Mesothelial cell of epicardium (in vitro differentiated cells): ENCODE data around the gene FAM83F. TPM values are rescaled to one million over a fixed set of nuclear protein-coding genes. Genes with fewer than 3 reads are reported as not detected.

Experiments used
- DNase-seq, 2 experiments: peaks; one replicate each; pipeline ENCODE4 v3.0.0; 2021; ENCODE audit warnings: low spot score in 2 of 2; ENCODE audit not compliant: unreplicated experiment in 2 of 2
- H3K27ac Mint-ChIP-seq: 2 replicates; pipeline ENCODE4 v1.8.0; 2021; ENCODE audit warnings: mixed read lengths
- H3K27me3 Mint-ChIP-seq: 2 replicates; pipeline ENCODE4 v1.8.0; 2021; ENCODE audit warnings: low read depth, mixed read lengths
- H3K36me3 Mint-ChIP-seq: 2 replicates; pipeline ENCODE4 v1.8.0; 2021; ENCODE audit warnings: mixed read lengths
- H3K4me1 Mint-ChIP-seq: 2 replicates; pipeline ENCODE4 v1.8.0; 2021; ENCODE audit warnings: mixed read lengths
- H3K4me3 Mint-ChIP-seq: 2 replicates; pipeline ENCODE4 v1.8.0; 2021; ENCODE audit warnings: mild to moderate bottlenecking, moderate library complexity, mixed read lengths
- H3K9me3 Mint-ChIP-seq: 2 replicates; pipeline ENCODE4 v1.8.0; 2021; ENCODE audit warnings: mixed read lengths
- total RNA-seq: library from RNA; stranded (reverse); gene quantifications from 3 replicates; pipeline ENCODE4 v1.2.1, GENCODE V29; 2021
- TF ChIP-seq, protein P1 (sequence below): fragments of 200-600 bp; sonication (generic); IDR thresholded peaks from one replicate; pipeline ENCODE4 v1.5.0; 2021; ENCODE audit warnings: antibody characterized with exemption; ENCODE audit not compliant: unreplicated experiment

FAM83F gene
- total RNA-seq, 1 donor from 2014 or later = 8.0 TPM

DNA sequence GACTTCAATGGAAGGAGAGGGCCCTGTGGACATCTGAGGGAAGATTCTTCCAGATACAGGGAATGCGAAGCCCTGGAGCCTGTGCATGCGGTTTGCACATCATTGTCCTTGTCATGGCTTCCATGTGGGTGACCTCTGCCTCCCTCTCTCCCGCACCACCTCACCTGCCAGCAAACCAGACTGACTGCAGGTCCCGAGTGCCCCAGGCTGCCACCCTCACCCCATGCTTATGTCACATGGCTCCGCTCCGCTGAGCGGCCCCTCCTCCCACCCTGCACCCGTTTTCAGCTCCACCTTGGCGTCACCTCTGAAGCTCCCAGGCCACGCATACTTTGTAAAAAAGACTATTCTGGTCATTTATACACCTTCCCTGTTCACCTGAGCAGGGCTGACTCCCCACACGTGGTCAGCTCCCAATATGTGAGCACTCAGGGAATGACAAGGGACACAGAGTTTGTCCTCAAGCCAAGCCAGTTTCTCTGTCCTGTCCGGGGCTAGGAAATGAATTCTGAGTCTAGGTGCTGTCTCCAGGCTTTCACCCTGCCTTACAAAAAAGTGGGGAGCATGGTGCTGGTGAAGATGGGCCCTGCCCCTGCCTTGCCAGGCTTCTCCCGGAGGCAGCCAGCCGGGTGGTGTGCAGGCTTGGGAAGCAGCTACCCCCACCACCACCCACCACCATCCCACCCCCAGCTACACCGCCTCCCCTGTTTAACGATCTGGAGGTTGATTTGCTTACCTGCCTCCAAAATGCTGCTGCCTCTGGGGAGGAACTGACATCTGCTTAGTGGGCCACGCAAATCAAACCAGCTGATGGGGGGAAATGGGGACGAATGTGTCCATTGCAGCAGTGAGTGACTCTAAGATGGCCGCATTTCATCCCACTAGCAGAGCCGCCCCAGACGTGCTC lies 32.7 kb downstream of the FAM83F start:
- no peak for DNase-seq
- Mint-ChIP-seq H3K27me3 (no peaks in the 10 kb centered on the region), H3K36me3 (no peaks in the 10 kb centered on the region), H3K9me3 (no peaks in the 10 kb centered on the region), H3K27ac (no peak overlapping the region), H3K4me1 (no peaks in the 10 kb centered on the region), H3K4me3 (no peak overlapping the region)
- TF ChIP-seq, protein P1, sequence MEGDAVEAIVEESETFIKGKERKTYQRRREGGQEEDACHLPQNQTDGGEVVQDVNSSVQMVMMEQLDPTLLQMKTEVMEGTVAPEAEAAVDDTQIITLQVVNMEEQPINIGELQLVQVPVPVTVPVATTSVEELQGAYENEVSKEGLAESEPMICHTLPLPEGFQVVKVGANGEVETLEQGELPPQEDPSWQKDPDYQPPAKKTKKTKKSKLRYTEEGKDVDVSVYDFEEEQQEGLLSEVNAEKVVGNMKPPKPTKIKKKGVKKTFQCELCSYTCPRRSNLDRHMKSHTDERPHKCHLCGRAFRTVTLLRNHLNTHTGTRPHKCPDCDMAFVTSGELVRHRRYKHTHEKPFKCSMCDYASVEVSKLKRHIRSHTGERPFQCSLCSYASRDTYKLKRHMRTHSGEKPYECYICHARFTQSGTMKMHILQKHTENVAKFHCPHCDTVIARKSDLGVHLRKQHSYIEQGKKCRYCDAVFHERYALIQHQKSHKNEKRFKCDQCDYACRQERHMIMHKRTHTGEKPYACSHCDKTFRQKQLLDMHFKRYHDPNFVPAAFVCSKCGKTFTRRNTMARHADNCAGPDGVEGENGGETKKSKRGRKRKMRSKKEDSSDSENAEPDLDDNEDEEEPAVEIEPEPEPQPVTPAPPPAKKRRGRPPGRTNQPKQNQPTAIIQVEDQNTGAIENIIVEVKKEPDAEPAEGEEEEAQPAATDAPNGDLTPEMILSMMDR = no peak

DNA sequence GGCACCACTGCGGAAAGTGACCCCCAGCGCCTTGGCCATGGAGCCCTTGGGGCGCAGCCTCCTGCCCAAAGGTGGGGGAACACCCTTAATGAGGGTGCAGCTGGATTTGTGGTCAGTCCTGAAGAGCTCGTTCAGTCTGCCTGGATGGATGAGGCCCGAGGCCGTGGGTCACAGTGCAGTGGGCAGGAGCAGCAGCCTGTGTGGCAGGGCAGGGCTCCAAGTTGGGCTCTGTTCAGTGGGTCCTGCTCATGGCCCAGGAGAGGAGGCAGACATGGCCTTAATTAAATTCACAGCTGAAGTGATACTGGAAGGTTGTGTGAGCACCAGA lies 33.3 kb downstream of the FAM83F start:
- TF ChIP-seq, protein P1 = no peak
- Mint-ChIP-seq H3K4me1 (no peaks in the 10 kb centered on the region), H3K27me3 (no peaks in the 10 kb centered on the region), H3K9me3 (no peaks in the 10 kb centered on the region), H3K4me3 (no peak overlapping the region), H3K36me3 (no peaks in the 10 kb centered on the region), H3K27ac (no peak overlapping the region)
- DNase-seq = no peak

DNA sequence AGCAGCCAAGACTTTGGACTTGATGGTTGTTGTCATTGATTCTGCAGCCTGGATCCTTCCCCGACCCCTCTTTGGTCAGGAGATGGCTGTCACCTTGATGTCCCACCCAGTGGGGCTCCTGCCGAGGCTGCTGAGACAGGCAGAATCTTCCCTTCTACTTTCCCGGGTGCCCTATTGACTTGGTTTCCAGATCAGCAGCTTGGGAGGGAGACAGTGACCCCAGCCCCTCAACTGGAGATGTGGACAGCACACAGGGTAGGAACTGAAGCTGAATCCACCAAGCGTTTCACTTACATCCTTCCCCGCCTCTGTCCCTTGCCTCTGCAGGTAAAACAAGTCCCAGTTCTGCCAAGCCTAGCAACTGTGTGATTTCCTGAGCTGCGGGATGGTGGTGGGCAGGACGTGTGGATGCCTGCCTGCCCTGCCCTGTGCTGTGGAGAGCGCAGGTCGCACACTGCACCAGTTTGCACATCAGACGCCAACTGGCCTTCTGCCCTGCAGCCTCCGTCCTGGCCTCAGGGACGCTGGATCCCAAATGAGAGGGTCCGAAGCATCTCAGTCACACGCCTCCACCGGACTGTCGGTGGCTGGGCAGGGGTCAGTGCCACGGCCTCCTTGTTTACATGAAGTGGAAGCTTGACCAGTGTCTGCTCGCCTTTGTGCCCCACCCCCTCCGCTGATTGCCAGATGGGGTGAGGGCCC lies 34.6 kb downstream of the FAM83F start:
- Mint-ChIP-seq H3K27ac (no peak overlapping the region), H3K4me3 (no peak overlapping the region), H3K36me3 (no peaks in the 10 kb centered on the region), H3K4me1 (peaks cover 5% of the 10 kb centered on the region), H3K9me3 (no peaks in the 10 kb centered on the region), H3K27me3 (no peaks in the 10 kb centered on the region)
- DNase-seq = no peak
- TF ChIP-seq, protein P1 = no peak

DNA sequence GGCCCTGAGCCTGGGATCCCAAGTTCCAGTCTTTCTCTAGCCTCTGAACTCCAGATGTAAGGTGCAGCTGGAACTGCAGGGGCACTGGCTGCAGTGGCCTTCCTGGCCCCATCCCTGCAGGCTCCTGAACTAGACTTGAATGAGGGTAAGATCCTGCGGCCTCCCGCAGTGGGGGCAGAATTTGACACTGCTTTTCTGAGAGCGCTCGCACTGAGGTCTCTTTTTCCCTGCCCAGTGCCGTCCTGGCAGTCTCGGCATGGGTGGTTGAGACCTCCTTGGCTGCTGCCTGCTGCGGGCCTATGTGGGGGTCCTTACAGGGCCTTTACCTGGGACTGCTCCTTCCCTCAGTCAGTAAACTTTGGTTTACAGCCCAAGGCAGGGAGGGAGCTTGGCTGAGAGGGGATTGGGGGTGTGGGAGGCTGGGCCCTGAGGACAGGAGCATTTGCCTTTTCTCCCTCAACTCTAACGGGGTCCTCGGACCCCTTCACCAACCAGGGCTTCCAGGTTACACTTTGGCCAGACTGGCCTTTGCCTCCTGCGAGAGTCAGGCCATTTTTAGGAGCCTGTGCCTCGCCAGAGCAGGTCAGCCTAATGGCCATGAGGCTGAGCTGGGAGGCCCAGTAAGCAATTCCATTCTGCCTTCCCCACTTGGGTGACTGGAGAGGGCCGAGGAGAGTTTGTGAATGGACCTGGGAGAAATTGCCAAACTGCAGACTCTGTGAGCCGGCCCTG lies 35.4 kb downstream of the FAM83F start:
- H3K4me1 Mint-ChIP-seq = peaks cover 5% of the 10 kb centered on the region
- no peaks in the 10 kb centered on the region for H3K9me3 Mint-ChIP-seq
- no peak for DNase-seq
- no peaks in the 10 kb centered on the region for H3K27me3 Mint-ChIP-seq
- no peaks in the 10 kb centered on the region for H3K36me3 Mint-ChIP-seq
- H3K4me3 Mint-ChIP-seq = no peak overlapping the region
- TF ChIP-seq, protein P1 = no peak
- H3K27ac Mint-ChIP-seq = no peak overlapping the region

DNA sequence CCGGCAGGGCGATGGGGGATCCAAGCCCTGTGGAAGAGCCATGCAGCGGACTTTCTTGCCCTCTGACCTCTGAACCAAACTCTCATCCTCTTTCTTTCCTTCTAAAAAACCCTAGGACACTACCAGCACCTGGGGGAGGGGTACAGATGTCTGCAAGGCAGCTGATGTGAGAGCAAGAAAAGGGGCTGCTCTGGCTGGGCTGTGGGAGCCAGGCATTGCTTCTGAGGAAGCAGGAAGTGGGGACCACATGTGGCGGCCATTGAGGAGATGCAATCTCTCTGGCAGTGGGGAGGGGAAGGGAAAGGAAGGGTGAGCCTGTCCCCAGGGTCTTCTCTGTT lies 36.0 kb downstream of the FAM83F start:
- no peak overlapping the region for H3K27ac Mint-ChIP-seq
- no peaks in the 10 kb centered on the region for H3K36me3 Mint-ChIP-seq
- peaks cover 5% of the 10 kb centered on the region for H3K4me1 Mint-ChIP-seq
- no peaks in the 10 kb centered on the region for H3K27me3 Mint-ChIP-seq
- H3K9me3 Mint-ChIP-seq = no peaks in the 10 kb centered on the region
- TF ChIP-seq, protein P1 = no peak
- no peak overlapping the region for H3K4me3 Mint-ChIP-seq
- no peak for DNase-seq
